Caco-2 (cell line): ENCODE results near the gene GRIN3B. TPM values are rescaled to one million over a fixed set of nuclear protein-coding genes. Genes with fewer than 3 reads are reported as not detected.

ENCODE experiments used
- BruUV-seq: library from RNA; stranded (reverse); fragments of 400-500 nt; replicated peaks from 2 replicates; lab custom pipeline; 2021; lab: Mats Ljungman, UMichigan
- CTCF ChIA-PET: fragments of 300-600 bp; sonication (Branson Sonifier 250); formaldehyde crosslinking; loops from one replicate; lab custom pipeline; 2022; ENCODE audit warnings: antibody characterized with exemption; lab: Charles Lee
- POLR2A ChIA-PET: fragments of 300-600 bp; sonication (Branson Sonifier 250); formaldehyde crosslinking; loops from one replicate; lab custom pipeline; 2022; ENCODE audit warnings: antibody characterized with exemption; lab: Charles Lee
- DNase-seq, 2 experiments: peaks; one replicate each; pipeline versions ENCODE4 v3.0.0 to v3.0.0-alpha.2; 2020 to 2022
- H3K27me3 ChIP-seq: replicated peaks from 2 replicates; pipeline ENCODE4 v1.6.0; 2011; ENCODE audit warnings: low read length; ENCODE audit not compliant: control insufficient read depth, insufficient read depth
- H3K36me3 ChIP-seq: 2 replicates; pipeline ENCODE4 v1.5.1; 2011; ENCODE audit warnings: low read length; ENCODE audit not compliant: control insufficient read depth, insufficient read depth
- H3K4me1 ChIP-seq: fragments of 250-450 bp; sonication (Bioruptor Pico); 2 replicates; pipeline ENCODE4 v1.5.1; 2020; ENCODE audit warnings: mild to moderate bottlenecking
- H3K4me3 ChIP-seq: 2 replicates; pipeline ENCODE4 v1.5.1; 2011; ENCODE audit warnings: low read depth, mild to moderate bottlenecking, control low read depth, low read length
- H3K9me3 ChIP-seq: fragments of 250-450 bp; sonication (Bioruptor Pico); 2 replicates; pipeline ENCODE4 v1.5.1; 2020; ENCODE audit warnings: mild to moderate bottlenecking, moderate library complexity
- H3K27ac Mint-ChIP-seq: one replicate; pipeline ENCODE4 v1.8.0; 2022; ENCODE audit warnings: mixed read lengths; ENCODE audit not compliant: unreplicated experiment
- H3K27me3 Mint-ChIP-seq: one replicate; pipeline ENCODE4 v1.8.0; 2022; ENCODE audit warnings: mixed read lengths; ENCODE audit not compliant: insufficient read depth, unreplicated experiment
- H3K36me3 Mint-ChIP-seq: one replicate; pipeline ENCODE4 v1.8.0; 2022; ENCODE audit warnings: mild to moderate bottlenecking, mixed read lengths; ENCODE audit not compliant: insufficient read depth, unreplicated experiment
- H3K4me1 Mint-ChIP-seq: one replicate; pipeline ENCODE4 v1.8.0; 2022; ENCODE audit warnings: low read depth, mixed read lengths; ENCODE audit not compliant: unreplicated experiment
- H3K4me3 Mint-ChIP-seq: one replicate; pipeline ENCODE4 v1.8.0; 2022; ENCODE audit warnings: mild to moderate bottlenecking, moderate library complexity, mixed read lengths; ENCODE audit not compliant: unreplicated experiment
- H3K9me3 Mint-ChIP-seq: one replicate; pipeline ENCODE4 v1.8.0; 2022; ENCODE audit warnings: mixed read lengths; ENCODE audit not compliant: unreplicated experiment
- CTCF ChIP-seq, 2 experiments: fragments of 200-600 bp in 1 of 2; IDR thresholded peaks; 1 replicate in 1 of 2; 2 replicates in 1 of 2; pipeline versions ENCODE4 v1.5.1 to v1.8.0; 2011 to 2022; ENCODE audit warnings: antibody characterized with exemption in 1 of 2, control low read depth in 1 of 2, inconsistent platforms in 1 of 2, low read depth in 1 of 2, low read length in 1 of 2, mild to moderate bottlenecking in 1 of 2, moderate library complexity in 1 of 2; ENCODE audit not compliant: insufficient read depth in 1 of 2, severe bottlenecking in 1 of 2, unreplicated experiment in 1 of 2
- intact Hi-C: fragments of 100-400 bp; cut with micrococcal nuclease; formaldehyde crosslinking; loops from one replicate; pipeline ENCODE4 v1.10.0; 2022; ENCODE audit not compliant: unreplicated experiment
- total RNA-seq: library from RNA; stranded (reverse); gene quantifications from 2 replicates; pipeline ENCODE4 v1.2.3, GENCODE V29; 2022

Gene GRIN3B
- total RNA-seq, 1 experiment from 2014 or later: 0.41 TPM

- DNase-seq: no peak
- Histone ChIP-seq H3K27me3 (peaks cover 1% of the 10 kb centered on the region; the same call in 1 of the 2 replicates), H3K4me3 (no peak overlapping the region), H3K9me3 (no peaks in the 10 kb centered on the region), H3K36me3 (no peaks in the 10 kb centered on the region), H3K4me1 (peaks cover 9% of the 10 kb centered on the region; the same call in 1 of the 2 replicates)
- intact Hi-C loops: no loop called here
- TF ChIP-seq CTCF (IDR thresholded peaks at IDR 0.05; ENCODE audit: insufficient read depth in 1 of 2, low read depth in 1 of 2, low read length in 1 of 2, severe bottlenecking in 1 of 2, unreplicated experiment in 1 of 2): no peak
- no TSS peak for BruUV-seq
- POLR2A ChIA-PET: no interaction called here
- Mint-ChIP-seq H3K36me3 (peaks cover 30% of the 10 kb centered on the region), H3K9me3 (no peaks in the 10 kb centered on the region), H3K27me3 (peaks cover 8% of the 10 kb centered on the region), H3K4me3 (no peak overlapping the region), H3K27ac (no peak overlapping the region), H3K4me1 (no peaks in the 10 kb centered on the region)
- CTCF ChIA-PET: no interaction called here
These were observed 4.1 kb downstream of the GRIN3B start for GRCh38 chr19:1004204-1004802.

- Histone ChIP-seq H3K9me3 (no peaks in the 10 kb centered on the region), H3K4me1 (peaks cover 9% of the 10 kb centered on the region; the same call in 1 of the 2 replicates), H3K27me3 (no peaks in the 10 kb centered on the region), H3K4me3 (no peak overlapping the region), H3K36me3 (no peaks in the 10 kb centered on the region)
- POLR2A ChIA-PET: no interaction called here
- Mint-ChIP-seq H3K9me3 (no peaks in the 10 kb centered on the region), H3K27me3 (peaks cover 7% of the 10 kb centered on the region), H3K4me3 (no peak overlapping the region), H3K36me3 (peaks cover 30% of the 10 kb centered on the region), H3K4me1 (no peaks in the 10 kb centered on the region), H3K27ac (no peak overlapping the region)
- TF ChIP-seq CTCF (IDR thresholded peaks at IDR 0.05; ENCODE audit: insufficient read depth in 1 of 2, low read depth in 1 of 2, low read length in 1 of 2, severe bottlenecking in 1 of 2, unreplicated experiment in 1 of 2): no peak
- intact Hi-C loops: no loop called here
- CTCF ChIA-PET: no interaction called here
- no peak for DNase-seq
- no TSS peak for BruUV-seq
These were observed 4.8 kb downstream of the GRIN3B start for GRCh38 chr19:1004803-1005664.

GRCh38 chr19:1006711-1007398 is 6.6 kb downstream of the GRIN3B start:
- intact Hi-C loops: no loop called here
- Mint-ChIP-seq H3K4me1 (no peaks in the 10 kb centered on the region), H3K9me3 (no peaks in the 10 kb centered on the region), H3K27me3 (peaks cover 4% of the 10 kb centered on the region), H3K4me3 (no peak overlapping the region), H3K27ac (no peak overlapping the region), H3K36me3 (peaks cover 30% of the 10 kb centered on the region)
- no peak for TF ChIP-seq CTCF (IDR thresholded peaks at IDR 0.05; ENCODE audit: insufficient read depth in 1 of 2, low read depth in 1 of 2, low read length in 1 of 2, severe bottlenecking in 1 of 2, unreplicated experiment in 1 of 2)
- CTCF ChIA-PET: no interaction called here
- no peaks in the 10 kb centered on the region for H3K27me3 ChIP-seq
- no peaks in the 10 kb centered on the region for H3K9me3 ChIP-seq
- H3K36me3 ChIP-seq: no peaks in the 10 kb centered on the region
- no peak for DNase-seq
- BruUV-seq: no TSS peak
- POLR2A ChIA-PET: no interaction called here
- H3K4me3 ChIP-seq: no peak overlapping the region
- 0 out of 2 replicates have a peak, but pooled peaks cover under 1% of the 10 kb centered on the region for H3K4me1 ChIP-seq
